Hippocampal formation (tissue), 2 donors: ENCODE results near the gene PSMB9.

Experiments
- DNase-seq, 2 donors: peaks; one replicate each; lab custom pipeline; 2025; lab: John Stamatoyannopoulos, UW

Gene PSMB9

DNA sequence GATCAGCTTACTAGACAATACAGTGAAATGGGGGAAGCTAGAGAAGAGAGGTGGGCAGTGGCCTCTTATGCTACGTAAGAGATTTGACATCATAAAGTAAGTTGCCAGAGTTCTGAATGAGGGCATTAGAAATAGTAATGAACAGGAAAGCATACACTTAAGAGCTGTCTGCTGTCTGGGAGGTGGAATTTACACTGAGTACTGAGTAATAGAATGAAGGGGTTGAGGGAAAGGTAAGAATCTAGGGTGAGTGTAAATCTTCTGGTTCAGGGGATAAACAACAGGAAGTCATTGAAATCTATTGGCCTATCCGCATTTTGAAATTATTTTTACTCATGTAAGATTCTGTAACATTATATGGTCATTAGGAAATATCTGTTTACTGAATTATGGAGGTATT, 51.1 kb downstream of the PSMB9 start:
- no peak for DNase-seq

DNA sequence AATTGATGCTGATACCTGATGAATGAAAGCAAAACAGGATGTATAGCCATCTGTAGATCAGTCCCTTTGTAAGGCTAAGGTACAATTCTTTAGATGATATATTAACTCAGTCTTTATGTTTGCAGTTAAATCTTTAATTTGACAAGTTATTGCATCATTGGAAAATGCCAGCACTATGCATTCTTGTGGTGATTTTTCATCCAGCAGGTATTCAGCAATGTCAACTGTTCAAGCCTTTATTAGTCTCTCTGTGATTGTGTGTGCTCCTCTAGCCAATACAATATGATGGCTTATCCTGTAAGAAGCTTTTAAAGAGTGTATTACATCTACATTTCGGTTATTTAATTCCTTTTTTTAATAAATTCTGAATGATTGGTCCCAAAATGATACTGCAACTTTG, 52.5 kb downstream of the PSMB9 start:
- no peak for DNase-seq

DNA sequence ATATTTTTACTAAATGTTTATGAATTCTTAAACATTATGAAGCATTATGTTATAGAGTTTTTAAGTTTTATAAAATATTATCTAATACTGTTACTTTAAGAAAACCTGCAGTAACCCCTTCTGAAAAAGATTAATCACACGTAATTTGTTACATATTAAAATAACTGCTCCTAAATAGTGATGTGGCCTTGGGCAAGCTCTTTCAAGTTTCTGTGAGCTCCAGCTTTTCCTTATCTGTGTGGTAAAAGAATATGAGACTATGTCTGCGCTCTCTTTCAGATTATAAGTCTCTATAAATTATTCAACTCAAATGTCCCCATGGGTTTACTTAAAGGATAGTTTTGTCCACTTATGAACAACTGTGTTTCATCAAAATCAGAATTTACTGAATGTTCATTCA, 54.9 kb downstream of the PSMB9 start:
- DNase-seq: no peak
